Kidney capillary endothelial cell (primary cell): ENCODE measurements around the gene SLC24A5.
A peak's percentile ranks its signal among the peaks of the same experiment; 100 is the strongest.

Experiments
- DNase-seq: peaks from one replicate; pipeline ENCODE4 v3.0.0-alpha.2; 2018; ENCODE audit warnings: low spot score

Gene SLC24A5

GRCh38 chr15:48112242-48112641 is 8.5 kb upstream of the SLC24A5 start:
- DNase-seq = no peak

GRCh38 chr15:48119277-48119676 is 1.5 kb upstream of the SLC24A5 start:
- no peak for DNase-seq

GRCh38 chr15:48121849-48122248 is 1.1 kb downstream of the SLC24A5 start:
- no peak for DNase-seq

- no peak for DNase-seq
Observed at GRCh38 chr15:48126667-48127355, 6.0 kb downstream of the SLC24A5 start.

GRCh38 chr15:48131324-48131723 is 10.5 kb downstream of the SLC24A5 start:
- no peak for DNase-seq

GRCh38 chr15:48132874-48133273 is 12.1 kb downstream of the SLC24A5 start:
- DNase-seq = no peak

GRCh38 chr15:48143856-48144255 is 23.1 kb downstream of the SLC24A5 start:
- DNase-seq = no peak

- no peak for DNase-seq
Observed at GRCh38 chr15:48144889-48145288, 24.1 kb downstream of the SLC24A5 start.

GRCh38 chr15:48145923-48146322 is 25.1 kb downstream of the SLC24A5 start:
- DNase-seq = no peak

- no peak for DNase-seq
Observed at GRCh38 chr15:48147358-48147757, 26.6 kb downstream of the SLC24A5 start.

- DNase-seq = peak; percentile 97
Observed at GRCh38 chr15:48149858-48150257, 29.1 kb downstream of the SLC24A5 start.

GRCh38 chr15:48153526-48153925 is 32.7 kb downstream of the SLC24A5 start:
- no peak for DNase-seq

- no peak for DNase-seq
Observed at GRCh38 chr15:48168616-48169015, 47.8 kb downstream of the SLC24A5 start.

GRCh38 chr15:48170981-48171380 is 50.2 kb downstream of the SLC24A5 start:
- no peak for DNase-seq

GRCh38 chr15:48175126-48175525 is 54.3 kb downstream of the SLC24A5 start:
- DNase-seq = no peak

- DNase-seq = no peak
Observed at GRCh38 chr15:48176112-48176511, 55.3 kb downstream of the SLC24A5 start.

GRCh38 chr15:48176957-48177356 is 56.2 kb downstream of the SLC24A5 start:
- DNase-seq = no peak

GRCh38 chr15:48177383-48177765 is 56.6 kb downstream of the SLC24A5 start:
- DNase-seq = peak; percentile 58

GRCh38 chr15:48177766-48178647 is 57.2 kb downstream of the SLC24A5 start, which contains the start of gene MYEF2:
Gene MYEF2 (minus strand): TSS chr15:48178295. CDS start chr15:48178237, 58 bp downstream.
- peak; percentile 40 for DNase-seq

- DNase-seq = no peak
Observed at GRCh38 chr15:48178648-48178931, 57.8 kb downstream of the SLC24A5 start.

GRCh38 chr15:48182749-48183148 is 62.0 kb downstream of the SLC24A5 start:
- no peak for DNase-seq

- no peak for DNase-seq
Observed at GRCh38 chr15:48185529-48185928, 64.7 kb downstream of the SLC24A5 start.

- DNase-seq = no peak
Observed at GRCh38 chr15:48186271-48186670, 65.5 kb downstream of the SLC24A5 start.
